GM13976 (cell line): ENCODE results near the gene PRKCQ.

Source experiments
- DNase-seq: peaks from one replicate; pipeline ENCODE4 v3.0.0; 2012; ENCODE audit warnings: low spot score
- in situ Hi-C: fragments of 300-500 bp; cut with MboI; formaldehyde crosslinking; loops from one replicate; pipeline ENCODE4 v1.12.0; 2022; ENCODE audit warnings: low sequenced_read_pairs, mixed read lengths, inconsistent platforms; ENCODE audit not compliant: unreplicated experiment
- TF ChIP-seq, protein P1 (sequence below): IDR thresholded peaks from 2 replicates; pipeline ENCODE4 v1.5.1; 2012; ENCODE audit warnings: borderline replicate concordance, mild to moderate bottlenecking; ENCODE audit not compliant: insufficient read depth; ENCODE audit errors: extremely low read depth, missing control alignments, control extremely low read depth

Gene PRKCQ

DNA sequence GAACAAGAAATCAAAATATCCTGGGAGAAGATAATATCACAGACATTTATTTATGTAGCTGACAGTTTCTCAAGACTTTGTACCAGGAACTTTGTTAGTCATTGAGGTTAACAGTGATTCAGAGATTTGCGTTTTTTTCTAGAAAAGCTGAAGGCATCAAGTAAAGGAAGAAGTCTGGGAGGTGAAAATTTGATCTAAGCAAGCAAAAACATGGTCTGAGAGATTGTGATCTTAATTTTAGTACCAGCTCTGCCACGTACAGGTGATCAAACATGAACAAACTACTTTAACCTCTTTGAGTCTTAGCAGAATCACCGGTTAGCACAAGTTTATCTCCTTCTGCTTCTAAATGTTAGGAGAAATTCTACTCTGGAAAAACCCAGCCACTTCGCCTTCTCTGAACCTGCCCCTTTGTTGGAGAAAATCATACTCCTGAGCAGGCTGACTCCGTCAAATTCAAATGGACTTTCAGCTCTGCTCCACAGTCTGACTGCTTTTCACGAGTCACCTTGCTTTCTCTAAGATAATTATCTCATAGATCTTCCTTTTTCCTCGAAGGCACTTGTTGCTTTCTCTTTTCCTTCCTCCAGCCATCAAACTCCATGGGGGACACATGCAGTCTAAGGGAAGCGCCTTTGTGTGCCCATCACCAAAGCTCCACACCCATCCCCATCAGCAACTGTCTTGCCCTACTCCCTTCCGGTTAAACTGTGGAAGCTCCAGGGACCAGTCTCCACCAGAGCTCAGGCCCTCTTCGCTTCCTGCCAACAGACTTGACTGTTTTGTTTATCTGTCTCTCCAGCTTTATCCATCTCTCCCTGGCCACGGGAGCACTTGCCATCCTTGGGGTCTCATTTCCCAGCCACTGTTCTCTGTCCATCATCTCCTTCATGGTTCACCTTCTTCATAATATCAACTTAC lies 86.3 kb downstream of the PRKCQ start:
- TF ChIP-seq, protein P1, sequence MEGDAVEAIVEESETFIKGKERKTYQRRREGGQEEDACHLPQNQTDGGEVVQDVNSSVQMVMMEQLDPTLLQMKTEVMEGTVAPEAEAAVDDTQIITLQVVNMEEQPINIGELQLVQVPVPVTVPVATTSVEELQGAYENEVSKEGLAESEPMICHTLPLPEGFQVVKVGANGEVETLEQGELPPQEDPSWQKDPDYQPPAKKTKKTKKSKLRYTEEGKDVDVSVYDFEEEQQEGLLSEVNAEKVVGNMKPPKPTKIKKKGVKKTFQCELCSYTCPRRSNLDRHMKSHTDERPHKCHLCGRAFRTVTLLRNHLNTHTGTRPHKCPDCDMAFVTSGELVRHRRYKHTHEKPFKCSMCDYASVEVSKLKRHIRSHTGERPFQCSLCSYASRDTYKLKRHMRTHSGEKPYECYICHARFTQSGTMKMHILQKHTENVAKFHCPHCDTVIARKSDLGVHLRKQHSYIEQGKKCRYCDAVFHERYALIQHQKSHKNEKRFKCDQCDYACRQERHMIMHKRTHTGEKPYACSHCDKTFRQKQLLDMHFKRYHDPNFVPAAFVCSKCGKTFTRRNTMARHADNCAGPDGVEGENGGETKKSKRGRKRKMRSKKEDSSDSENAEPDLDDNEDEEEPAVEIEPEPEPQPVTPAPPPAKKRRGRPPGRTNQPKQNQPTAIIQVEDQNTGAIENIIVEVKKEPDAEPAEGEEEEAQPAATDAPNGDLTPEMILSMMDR = no peak
- in situ Hi-C loops = no loop called here
- no peak for DNase-seq

DNA sequence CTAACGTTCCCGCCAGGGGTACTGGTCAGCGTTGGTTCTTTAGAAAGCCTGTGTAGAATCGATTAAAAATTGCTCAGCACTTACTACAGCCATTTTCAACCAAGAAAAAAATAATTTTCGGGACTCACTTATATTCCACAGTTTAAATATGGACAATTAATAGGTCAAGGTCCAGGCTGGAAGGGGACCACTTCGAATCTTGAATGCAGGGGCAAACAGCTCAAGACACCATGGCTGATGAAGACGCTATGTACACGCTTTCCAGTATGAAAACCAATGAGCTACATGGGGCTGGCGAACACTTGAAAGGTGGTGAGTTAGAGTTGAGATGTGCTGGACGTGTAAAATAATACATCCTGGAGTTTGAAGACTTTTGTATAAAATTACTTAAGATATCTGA lies 87.2 kb downstream of the PRKCQ start:
- in situ Hi-C loops = no loop called here
- TF ChIP-seq, protein P1 = no peak
- DNase-seq = no peak

DNA sequence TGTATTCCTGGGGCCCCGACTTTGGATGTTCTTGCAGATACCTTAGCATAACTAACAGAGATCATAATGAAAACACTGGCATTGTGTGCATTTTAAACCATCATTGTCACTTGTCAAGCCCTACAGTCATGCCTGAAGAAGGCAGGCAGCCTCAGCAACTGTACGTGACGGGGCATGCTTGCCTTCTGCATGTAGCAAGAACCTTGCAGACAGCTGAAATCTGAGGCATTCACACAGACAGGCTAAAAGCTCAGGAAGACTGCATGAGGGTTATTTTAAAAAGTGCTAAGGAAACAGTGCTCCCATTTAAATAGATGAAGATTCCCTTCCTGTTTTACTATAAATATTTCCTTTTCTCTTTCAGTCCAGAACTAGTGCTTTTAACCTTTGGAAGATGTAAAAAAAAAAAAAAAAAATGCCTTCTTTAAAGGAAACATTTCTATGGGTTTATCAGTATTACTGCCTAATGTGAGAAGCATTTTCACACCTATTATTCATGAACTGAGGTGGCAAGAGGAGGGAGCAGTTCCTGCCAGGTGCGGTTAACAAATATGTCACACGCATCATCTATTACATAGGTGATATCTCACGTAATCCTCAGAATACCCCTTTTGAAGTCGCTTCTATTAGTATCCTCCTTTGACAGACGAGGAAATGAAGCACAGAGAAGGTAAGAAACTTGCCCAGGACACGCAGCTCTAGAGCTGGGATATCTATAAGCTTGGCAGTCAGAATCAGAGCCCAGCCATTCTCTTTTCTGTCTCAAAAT lies 88.1 kb downstream of the PRKCQ start:
- DNase-seq = no peak
- TF ChIP-seq, protein P1 = no peak
- in situ Hi-C loops = no loop called here

DNA sequence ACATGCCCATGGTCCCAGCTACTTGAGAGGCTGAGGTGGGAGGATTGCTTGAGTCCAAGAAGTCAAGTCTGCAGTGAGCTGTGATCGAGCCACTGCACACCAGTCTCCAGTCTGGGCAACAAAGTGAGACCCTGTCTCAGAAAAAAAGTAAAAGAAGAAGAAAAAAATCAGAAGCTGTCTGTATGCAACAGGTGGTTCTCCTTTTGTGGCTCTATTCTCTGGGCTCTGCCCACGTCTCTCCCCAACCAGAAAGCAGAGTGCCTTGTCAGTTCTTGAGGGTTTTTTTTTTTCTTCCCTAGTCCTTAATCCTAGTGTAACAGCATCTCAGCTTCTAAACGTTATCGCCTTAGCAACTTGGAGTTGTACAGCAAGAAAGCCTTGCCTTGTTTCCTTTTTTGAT lies 89.5 kb downstream of the PRKCQ start:
- no peak for DNase-seq
- TF ChIP-seq, protein P1 = no peak
- in situ Hi-C loops = no loop called here

DNA sequence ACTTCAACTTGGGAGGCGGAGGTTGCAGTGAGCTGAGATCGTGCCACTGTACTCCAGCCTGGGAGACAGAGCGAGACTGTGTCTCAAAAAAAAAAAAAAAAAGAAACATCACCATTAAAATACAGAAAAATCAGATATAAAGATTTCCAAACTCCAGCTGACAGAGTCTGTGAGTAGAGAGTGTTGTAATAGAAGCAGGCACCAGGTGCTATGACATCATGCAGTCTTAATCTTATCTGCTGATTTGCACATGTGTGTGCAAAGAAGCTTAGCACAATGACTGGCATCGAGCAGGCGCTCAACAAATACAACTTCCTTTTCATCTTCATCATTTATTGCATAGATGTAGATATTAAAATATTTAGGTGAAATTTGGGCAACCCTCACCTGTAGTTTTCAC lies 92.2 kb downstream of the PRKCQ start:
- DNase-seq = no peak
- in situ Hi-C loops = no loop called here
- TF ChIP-seq, protein P1 = no peak

DNA sequence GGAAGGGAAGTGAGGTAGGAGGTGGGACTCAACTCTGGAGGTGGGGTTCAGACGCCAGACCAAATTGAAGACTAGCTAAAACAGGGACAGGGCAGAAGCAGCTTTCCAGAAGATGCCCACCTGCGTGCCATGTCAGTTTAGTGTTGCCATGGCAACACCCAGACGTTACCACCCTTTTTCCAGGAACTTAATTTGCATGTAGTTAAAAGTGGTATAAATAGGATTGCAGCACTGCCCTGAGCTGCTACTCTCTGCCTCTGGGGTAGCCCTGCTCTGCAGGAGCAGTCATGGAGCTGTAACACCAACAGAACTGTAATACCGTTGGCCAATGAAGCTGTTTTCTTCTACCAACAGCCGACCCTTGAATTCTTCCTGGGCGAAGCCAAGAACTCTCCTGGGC lies 93.8 kb downstream of the PRKCQ start:
- no peak for DNase-seq
- in situ Hi-C loops = no loop called here
- TF ChIP-seq, protein P1 = no peak
